ENCODE data around the gene XYLT2. TPM values are rescaled to one million over a fixed set of nuclear protein-coding genes. Genes with fewer than 3 reads are reported as not detected.

Gene XYLT2
- total and polyA plus RNA-seq, 2 of the 13 experiments (the other 11 are each of a cell fraction or from before 2014, with no cell fraction given) = 17.0 to 22.1 TPM

- ChIA-PET CTCF (ENCODE audit: low intra/inter-chr PET ratio, low total read pairs) (no interaction called here), POLR2A (no interaction called here)
- Histone ChIP-seq H3K36me3 (replicated peaks in 1 of 2; ENCODE audit: control insufficient read depth in 1 of 2, insufficient read depth in 2 of 2, low read length in 2 of 2) (no peaks in the 10 kb centered on the region), H3K79me2 (ENCODE audit: insufficient read depth, low read length) (no peaks in the 10 kb centered on the region), H2AFZ (ENCODE audit: low read length) (no peak overlapping the region), H4K20me1 (ENCODE audit: insufficient read depth, low read length) (no peaks in the 10 kb centered on the region), H3K9me3 (ENCODE audit: low read length) (no peaks in the 10 kb centered on the region), H3K27ac (ENCODE audit: extremely low read length, insufficient read depth, low read length) (no peak overlapping the region), H3K4me3 (replicated peaks in 1 of 3; ENCODE audit: insufficient read depth in 1 of 3, low read depth in 2 of 3, low read length in 3 of 3) (no peak overlapping the region), H3K4me1 (ENCODE audit: insufficient read depth, low read length) (no peaks in the 10 kb centered on the region), H3K27me3 (ENCODE audit: control insufficient read depth in 1 of 2, insufficient read depth in 2 of 2, low read length in 2 of 2) (peaks cover 13 to 24% of the 10 kb centered on the region in 2 experiments), H3K9ac (ENCODE audit: insufficient read depth, low read depth, low read length) (no peak overlapping the region), H3K4me2 (ENCODE audit: low read depth, low read length) (no peak overlapping the region)
- FAIRE-seq (no peak), DNase-seq (ENCODE audit: low spot score) (no peak), ATAC-seq (no peak)
- in situ Hi-C loops (cut with HindIII; ENCODE audit: extremely low pct_ligation_motif_present, low pct_unique_long_range_greater_than_20kb) = no loop called here
- intact Hi-C loops (cut with micrococcal nuclease; ENCODE audit: unreplicated experiment) = no loop called here
- WGBS (ENCODE audit: low lambda C conversion rate) = 49% methylated on average over 7 of the region's 7 CpGs
- TF ChIP-seq RFX1 (IDR thresholded peaks at IDR 0.05) (no peak), ZFY (CRISPR knock-in tag; IDR thresholded peaks at IDR 0.05) (no peak), ZNF136 (CRISPR knock-in tag; IDR thresholded peaks at IDR 0.05; ENCODE audit: low read depth) (no peak), PBX3 (CRISPR knock-in tag; IDR thresholded peaks at IDR 0.05; ENCODE audit: borderline replicate concordance) (no peak), BORCS8-MEF2B (CRISPR knock-in tag; IDR thresholded peaks at IDR 0.05) (no peak), E2F2 (CRISPR knock-in tag; IDR thresholded peaks at IDR 0.05; ENCODE audit: borderline replicate concordance) (no peak), KLF6 (CRISPR knock-in tag; IDR thresholded peaks at IDR 0.05) (no peak), PPARG (CRISPR knock-in tag; conservative IDR thresholded peaks at IDR 0.05) (no peak), CREB3 (CRISPR knock-in tag; IDR thresholded peaks at IDR 0.05) (no peak), KDM2A (CRISPR knock-in tag; IDR thresholded peaks at IDR 0.05; ENCODE audit: borderline replicate concordance, low read depth) (no peak), SMAD3 (CRISPR knock-in tag; IDR thresholded peaks at IDR 0.05) (no peak), ZNF614 (CRISPR knock-in tag; IDR thresholded peaks at IDR 0.05; ENCODE audit: borderline replicate concordance) (no peak), ZNF205 (CRISPR knock-in tag; IDR thresholded peaks at IDR 0.05) (no peak), HDAC2 (CRISPR knock-in tag; IDR thresholded peaks at IDR 0.05) (no peak)
- no TSS peak for BruUV-seq (replicated peaks)
These were observed 23.7 kb upstream of the XYLT2 start for GRCh38 chr17:50322271-50322670.

Data from HepG2 (cell line).